GM12878 (cell line): ENCODE measurements around the gene PPP1R37. TPM values are rescaled to one million over a fixed set of nuclear protein-coding genes. Genes with fewer than 3 reads are reported as not detected.

ENCODE experiments used
- ATAC-seq: fragments of 200-7000 bp; cut with Tn5 transposase; 3 replicates; pipeline ENCODE4 v1.9.1; 2020; ENCODE audit warnings: mild to moderate bottlenecking, moderate library complexity
- BruUV-seq: library from RNA; stranded (reverse); fragments of 400-500 nt; replicated peaks from 2 replicates; lab custom pipeline; 2021; lab: Mats Ljungman, UMichigan
- CTCF ChIA-PET: fragments of 300-600 bp; sonication (Branson Sonifier 250); formaldehyde crosslinking; extraction: SDS; loops from one replicate; lab custom pipeline; 2021; ENCODE audit warnings: inconsistent platforms; lab: Yijun Ruan, JAX
- POLR2A ChIA-PET: fragments of 350-600 bp; formaldehyde crosslinking; extraction: SDS; loops from one replicate; lab custom pipeline; 2021; ENCODE audit warnings: inconsistent platforms; lab: Charles Lee
- RAD21 ChIA-PET: fragments of 300-600 bp; sonication (Branson Sonifier 250); formaldehyde crosslinking; loops from one replicate; lab custom pipeline; 2023; ENCODE audit warnings: antibody characterized with exemption; ENCODE audit not compliant: unreplicated experiment; lab: Charles Lee
- SMC1A ChIA-PET: fragments of 300-600 bp; sonication (Branson Sonifier 250); formaldehyde crosslinking; loops from one replicate; lab custom pipeline; 2023; ENCODE audit not compliant: unreplicated experiment, uncharacterized antibody; lab: Charles Lee
- DNase-seq: peaks from one replicate; pipeline ENCODE4 v3.0.0-alpha.2; 2011; ENCODE audit warnings: low read depth, low spot score
- FAIRE-seq: peaks from 3 replicates; lab custom pipeline; 2011; peaks lifted over from hg19 to GRCh38; lab: Jason Lieb, UNC
- H2AFZ ChIP-seq: 2 replicates; pipeline ENCODE4 v1.6.0; 2011; ENCODE audit warnings: low read depth, low read length, control low read depth; ENCODE audit not compliant: control insufficient read depth
- H3K27ac ChIP-seq: 2 replicates; pipeline ENCODE4 v1.5.1; 2011; ENCODE audit warnings: control low read depth; ENCODE audit not compliant: control insufficient read depth, insufficient read depth
- H3K27me3 ChIP-seq, 2 experiments: replicated peaks in 1 of 2; 2 replicates each; pipeline versions ENCODE4 v1.6.0 to v1.6.1; 2011; ENCODE audit warnings: low read length in 1 of 2; ENCODE audit not compliant: control insufficient read depth in 2 of 2, insufficient read depth in 2 of 2
- H3K36me3 ChIP-seq, 2 experiments: 2 replicates each; pipeline ENCODE4 v1.5.1; 2011; ENCODE audit warnings: low read length in 1 of 2; ENCODE audit not compliant: control insufficient read depth in 2 of 2, insufficient read depth in 2 of 2
- H3K4me1 ChIP-seq: 2 replicates; pipeline ENCODE4 v1.6.1; 2011; ENCODE audit warnings: mild to moderate bottlenecking, low read length, moderate library complexity, mixed read lengths; ENCODE audit not compliant: control insufficient read depth, insufficient read depth
- H3K4me2 ChIP-seq: 2 replicates; pipeline ENCODE4 v1.6.0; 2011; ENCODE audit warnings: control low read depth; ENCODE audit not compliant: control insufficient read depth, insufficient read depth
- H3K4me3 ChIP-seq: fragments of 200-600 bp; sonication (generic); 2 replicates; pipeline ENCODE4 v1.5.1; 2016
- H3K79me2 ChIP-seq: 2 replicates; pipeline ENCODE4 v1.6.0; 2011; ENCODE audit warnings: low read length; ENCODE audit not compliant: control insufficient read depth, insufficient read depth
- H3K9ac ChIP-seq: 2 replicates; pipeline ENCODE4 v1.8.0; 2011; ENCODE audit warnings: low read length, control low read depth, mixed read lengths; ENCODE audit not compliant: control insufficient read depth, insufficient read depth
- H3K9me3 ChIP-seq: replicated peaks from 3 replicates; pipeline ENCODE4 v1.5.1; 2011; ENCODE audit warnings: mild to moderate bottlenecking, low read length; ENCODE audit not compliant: control insufficient read depth, insufficient read depth
- H4K20me1 ChIP-seq: 2 replicates; pipeline ENCODE4 v1.6.0; 2011; ENCODE audit not compliant: control insufficient read depth, insufficient read depth
- ATF3 ChIP-seq: IDR thresholded peaks from 2 replicates; pipeline ENCODE4 v1.6.1; 2011; ENCODE audit warnings: low read depth, mild to moderate bottlenecking, low read length, moderate library complexity, borderline replicate concordance; ENCODE audit errors: extremely low read depth
- CTCF ChIP-seq, 3 experiments: IDR thresholded peaks in 2 of 3; conservative IDR thresholded peaks in 1 of 3; 2 replicates each; pipeline ENCODE4 v1.5.1; 2011; ENCODE audit warnings: low read depth in 3 of 3, low read length in 3 of 3, mild to moderate bottlenecking in 3 of 3, control low read depth in 2 of 3, moderate library complexity in 2 of 3, inconsistent platforms in 1 of 3, mixed read lengths in 1 of 3; ENCODE audit not compliant: control insufficient read depth in 2 of 3, insufficient read depth in 1 of 3; ENCODE audit errors: extremely low read depth in 1 of 3
- JUNB ChIP-seq: IDR thresholded peaks from 2 replicates; pipeline ENCODE4 v1.6.1; 2016; ENCODE audit warnings: antibody characterized with exemption, mild to moderate bottlenecking
- KAT2A ChIP-seq: conservative IDR thresholded peaks from 2 replicates; pipeline ENCODE4 v1.6.1; 2011; ENCODE audit warnings: low read depth, low read length; ENCODE audit not compliant: control insufficient read depth
- MEF2A ChIP-seq: IDR thresholded peaks from 2 replicates; pipeline ENCODE4 v1.6.1; 2011; ENCODE audit warnings: low read depth, mild to moderate bottlenecking, low read length, moderate library complexity; ENCODE audit not compliant: insufficient read depth
- NFYB ChIP-seq: IDR thresholded peaks from 2 replicates; pipeline ENCODE4 v1.6.1; 2011; ENCODE audit warnings: low read depth, mild to moderate bottlenecking, low read length, improper control_type of control experiment, moderate library complexity; ENCODE audit not compliant: insufficient read depth
- PML ChIP-seq: IDR thresholded peaks from 2 replicates; pipeline ENCODE4 v1.6.1; 2012; ENCODE audit warnings: low read length, inconsistent platforms
- POLR2A ChIP-seq: IDR thresholded peaks from 2 replicates; pipeline ENCODE4 v1.6.1; 2011; ENCODE audit warnings: low read depth, mild to moderate bottlenecking, low read length
- RB1 ChIP-seq: fragments of 450-650 bp; formaldehyde crosslinking; IDR thresholded peaks from 2 replicates; pipeline ENCODE4 v1.6.1; 2017; ENCODE audit warnings: mild to moderate bottlenecking, borderline replicate concordance
- RUNX3 ChIP-seq: IDR thresholded peaks from 2 replicates; pipeline ENCODE4 v1.6.1; 2012; ENCODE audit warnings: low read length, inconsistent platforms
- SREBF2 ChIP-seq: IDR thresholded peaks from 2 replicates; pipeline ENCODE4 v1.6.1; 2012; ENCODE audit warnings: mild to moderate bottlenecking, low read length
- SRF ChIP-seq, 2 experiments: IDR thresholded peaks; 2 replicates each; pipeline ENCODE4 v1.6.1; 2011; ENCODE audit warnings: low read depth in 2 of 2, low read length in 2 of 2, mild to moderate bottlenecking in 1 of 2, moderate library complexity in 1 of 2
- TCF7 ChIP-seq: IDR thresholded peaks from 2 replicates; pipeline ENCODE4 v1.6.1; 2014; ENCODE audit warnings: antibody characterized with exemption, borderline replicate concordance
- USF1 ChIP-seq: IDR thresholded peaks from 2 replicates; pipeline ENCODE4 v1.6.1; 2011; ENCODE audit warnings: borderline replicate concordance, low read depth, mild to moderate bottlenecking, moderate library complexity, mixed read lengths, low read length; ENCODE audit not compliant: insufficient read depth; ENCODE audit errors: extremely low read length
- ZNF622 ChIP-seq: fragments of 450-650 bp; IDR thresholded peaks from 2 replicates; pipeline ENCODE4 v1.6.1; 2017; ENCODE audit warnings: mild to moderate bottlenecking, inconsistent platforms
- ZZZ3 ChIP-seq: IDR thresholded peaks from 2 replicates; pipeline ENCODE4 v1.6.1; 2011; ENCODE audit warnings: low read depth; ENCODE audit not compliant: control insufficient read depth, insufficient read length
- WGBS: methylation state at CpG from one replicate; pipeline ENCODE4 v1.1.6; 2016; ENCODE audit warnings: low lambda C conversion rate; ENCODE audit not compliant: insufficient replicate concordance, insufficient coverage; ENCODE audit errors: missing lambda C conversion rate; 5-methylcytosine and 5-hydroxymethylcytosine counted together
- in situ Hi-C: fragments of 300-500 bp; cut with MboI; formaldehyde crosslinking; loops from 9 replicates; pipeline ENCODE4 v1.14.3; 2018; ENCODE audit warnings: mixed read lengths
- intact Hi-C: fragments of 100-400 bp; cut with micrococcal nuclease; formaldehyde crosslinking; loops from one replicate; pipeline ENCODE4 v1.14.2; 2022; ENCODE audit not compliant: unreplicated experiment
- polyA plus RNA-seq, 11 experiments: library from polyadenylated mRNA; depleted of rRNA in 4 of 11; unstranded in 6 of 11; stranded (reverse) in 5 of 11; fragments of >200 nt; fragmentation: Nextera tagmentation in 4 of 11; fragmentation: Illumina TruSeq in 1 of 11; extraction: Ambion mirVana in 4 of 11; extraction: Trizol in 1 of 11; gene quantifications; 1 replicate in 1 of 11; 2 replicates in 10 of 11; pipeline versions ENCODE4 v1.2.1 to v1.2.3, GENCODE V29; 2011 to 2016; ENCODE audit warnings: inconsistent platforms in 2 of 11, missing spikeins in 2 of 11, low read depth in 1 of 11
- total RNA-seq, 4 experiments: library from RNA; depleted of rRNA in 3 of 4; stranded (reverse); fragments of >200 nt in 3 of 4; fragmentation: Illumina TruSeq in 1 of 4; extraction: Trizol in 1 of 4; gene quantifications; 2 replicates each; pipeline versions ENCODE4 v1.2.1 to v1.2.3, GENCODE V29; 2013 to 2021

The PPP1R37 gene
- total and polyA plus RNA-seq, 10 of the 15 experiments (the other 5 are each of a cell fraction or from before 2014, with no cell fraction given) = 0.09 to 21.3 (median 5.1) TPM; not detected in 1

- ChIA-PET RAD21 (no interaction called here), POLR2A (no interaction called here), SMC1A (no interaction called here), CTCF (interaction anchor here (0.9 kb wide), 1 partner anchor 18 kb away, joined by 4 read pairs; no protein-coding TSS in a partner anchor)
- no peak overlapping the region for H3K4me2 ChIP-seq
- DNase-seq (no peak), ATAC-seq (no peak), FAIRE-seq (no peak)
- no peaks in the 10 kb centered on the region for H3K9me3 ChIP-seq
- H3K27ac ChIP-seq = no peak overlapping the region
- intact Hi-C loops (no loop called here), in situ Hi-C loops (no loop called here)
- no peak overlapping the region for H3K4me3 ChIP-seq
- H3K9ac ChIP-seq = no peak overlapping the region
- peaks cover 0 to 27% of the 10 kb centered on the region in 2 experiments; a peak in 3 of 4 replicates for H3K36me3 ChIP-seq
- H3K27me3 ChIP-seq = no peaks in the 10 kb centered on the region
- no peaks in the 10 kb centered on the region for H3K79me2 ChIP-seq
- no TSS peak for BruUV-seq
- H4K20me1 ChIP-seq = no peaks in the 10 kb centered on the region
- no peak overlapping the region for H2AFZ ChIP-seq
- WGBS = over 99% methylated on average over 13 of the region's 13 CpGs
- H3K4me1 ChIP-seq = no peaks in the 10 kb centered on the region
- TF ChIP-seq TCF7 = no peak
- TF ChIP-seq PML = no peak
- TF ChIP-seq SREBF2 = no peak
- no peak for TF ChIP-seq KAT2A
- TF ChIP-seq SRF (IDR thresholded peaks at IDR 0.05; ENCODE audit: low read depth in 2 of 2, low read length in 2 of 2) = no peak
These were observed 53.3 kb downstream of the PPP1R37 start for GRCh38 chr19:45146251-45146650.

GRCh38 chr19:45146741-45147205 is 53.8 kb downstream of the PPP1R37 start:
- Histone ChIP-seq H3K9ac (no peak overlapping the region), H3K9me3 (no peaks in the 10 kb centered on the region; the same call in 2 of the 3 replicates), H4K20me1 (no peaks in the 10 kb centered on the region), H3K27me3 (no peaks in the 10 kb centered on the region; a peak in 1 of 4 replicates), H3K4me1 (no peaks in the 10 kb centered on the region), H2AFZ (no peak overlapping the region), H3K4me2 (no peak overlapping the region), H3K79me2 (no peaks in the 10 kb centered on the region), H3K27ac (no peak overlapping the region), H3K4me3 (no peak overlapping the region), H3K36me3 (peaks cover 0 to 24% of the 10 kb centered on the region in 2 experiments; a peak in 3 of 4 replicates)
- ChIA-PET SMC1A (no interaction called here), CTCF (interaction anchor here (0.9 to 1.3 kb wide), 2 partner anchors 18 to 40 kb away, joined by 3 to 4 read pairs; no protein-coding TSS in a partner anchor), RAD21 (no interaction called here), POLR2A (no interaction called here)
- no peak for TF ChIP-seq RUNX3
- no peak for TF ChIP-seq POLR2A
- TF ChIP-seq NFYB = no peak
- no peak for TF ChIP-seq ZNF622
- no peak for TF ChIP-seq ATF3
- no peak for TF ChIP-seq SRF (IDR thresholded peaks at IDR 0.05; ENCODE audit: low read depth in 2 of 2, low read length in 2 of 2)
- TF ChIP-seq ZZZ3 = no peak
- no peak for TF ChIP-seq USF1
- TF ChIP-seq JUNB = no peak
- TF ChIP-seq MEF2A = no peak
- no peak for TF ChIP-seq CTCF (IDR thresholded peaks at IDR 0.05 in 2 of 3, conservative IDR thresholded peaks at IDR 0.05 in 1 of 3; ENCODE audit: control insufficient read depth in 2 of 3, extremely low read depth in 1 of 3, insufficient read depth in 1 of 3, low read depth in 3 of 3, low read length in 3 of 3)
- no peak for TF ChIP-seq RB1
- in situ Hi-C loops (no loop called here), intact Hi-C loops (no loop called here)
- DNase-seq = no peak
- no peak for ATAC-seq
- over 99% methylated on average over 16 of the region's 18 CpGs for WGBS
- no peak for FAIRE-seq
- TSS peak; percentile 33 for BruUV-seq
